ENCODE measurements around the gene MACROD2. TPM values are rescaled to one million over a fixed set of nuclear protein-coding genes. Genes with fewer than 3 reads are reported as not detected.

The MACROD2 gene
- total RNA-seq, 1 donor, result 1.3 TPM

DNA sequence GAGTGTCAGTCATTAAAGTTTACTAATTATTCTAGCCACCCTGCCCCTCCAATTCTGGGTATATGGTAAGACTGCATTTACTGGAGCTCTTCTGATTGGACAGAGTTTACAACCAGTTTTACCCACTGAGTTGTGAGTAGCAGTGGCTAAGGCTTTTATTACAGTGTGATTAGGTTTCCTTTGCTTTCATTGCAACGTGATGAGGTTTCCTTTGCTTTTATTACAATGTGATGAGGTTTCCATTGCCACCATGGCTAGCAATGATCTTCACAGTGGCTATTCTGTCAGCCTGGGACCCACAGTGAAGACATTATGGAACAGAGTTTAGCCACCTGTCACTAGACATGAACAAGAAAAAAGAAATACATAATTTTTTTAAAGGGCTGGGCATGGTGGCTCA is 1052.3 kb downstream of the MACROD2 start:
- TF ChIP-seq, protein P1, sequence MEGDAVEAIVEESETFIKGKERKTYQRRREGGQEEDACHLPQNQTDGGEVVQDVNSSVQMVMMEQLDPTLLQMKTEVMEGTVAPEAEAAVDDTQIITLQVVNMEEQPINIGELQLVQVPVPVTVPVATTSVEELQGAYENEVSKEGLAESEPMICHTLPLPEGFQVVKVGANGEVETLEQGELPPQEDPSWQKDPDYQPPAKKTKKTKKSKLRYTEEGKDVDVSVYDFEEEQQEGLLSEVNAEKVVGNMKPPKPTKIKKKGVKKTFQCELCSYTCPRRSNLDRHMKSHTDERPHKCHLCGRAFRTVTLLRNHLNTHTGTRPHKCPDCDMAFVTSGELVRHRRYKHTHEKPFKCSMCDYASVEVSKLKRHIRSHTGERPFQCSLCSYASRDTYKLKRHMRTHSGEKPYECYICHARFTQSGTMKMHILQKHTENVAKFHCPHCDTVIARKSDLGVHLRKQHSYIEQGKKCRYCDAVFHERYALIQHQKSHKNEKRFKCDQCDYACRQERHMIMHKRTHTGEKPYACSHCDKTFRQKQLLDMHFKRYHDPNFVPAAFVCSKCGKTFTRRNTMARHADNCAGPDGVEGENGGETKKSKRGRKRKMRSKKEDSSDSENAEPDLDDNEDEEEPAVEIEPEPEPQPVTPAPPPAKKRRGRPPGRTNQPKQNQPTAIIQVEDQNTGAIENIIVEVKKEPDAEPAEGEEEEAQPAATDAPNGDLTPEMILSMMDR (IDR thresholded peaks at IDR 0.05; ENCODE audit: insufficient read depth, low read length), result no peak
- H3K4me3 ChIP-seq (ENCODE audit: low read depth, low read length), result no peak overlapping the region
- DNase-seq (ENCODE audit: low read depth), result no peak

DNA sequence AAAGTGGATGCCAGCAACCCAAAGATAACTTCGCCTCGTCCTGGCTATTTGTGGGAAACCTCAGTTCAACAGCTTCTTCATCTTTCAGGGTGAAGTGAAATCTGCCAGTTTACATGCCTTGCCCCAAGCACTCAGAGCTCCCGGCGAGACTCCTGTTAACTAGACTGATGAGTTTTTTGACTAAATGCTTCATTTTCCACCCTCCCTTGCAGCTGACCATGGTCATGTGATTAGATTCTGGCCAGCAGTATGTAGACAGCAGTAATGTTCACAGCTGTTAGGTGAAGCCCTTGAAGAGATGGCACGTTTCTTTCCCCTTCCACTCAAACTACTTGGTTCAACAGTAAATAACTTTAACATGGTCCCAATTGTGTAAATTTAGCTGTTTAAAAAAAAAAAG is 1060.9 kb downstream of the MACROD2 start:
- no peak for DNase-seq (ENCODE audit: low read depth)
- TF ChIP-seq, protein P1 (IDR thresholded peaks at IDR 0.05; ENCODE audit: insufficient read depth, low read length), result no peak
- no peak overlapping the region for H3K4me3 ChIP-seq (ENCODE audit: low read depth, low read length)

DNA sequence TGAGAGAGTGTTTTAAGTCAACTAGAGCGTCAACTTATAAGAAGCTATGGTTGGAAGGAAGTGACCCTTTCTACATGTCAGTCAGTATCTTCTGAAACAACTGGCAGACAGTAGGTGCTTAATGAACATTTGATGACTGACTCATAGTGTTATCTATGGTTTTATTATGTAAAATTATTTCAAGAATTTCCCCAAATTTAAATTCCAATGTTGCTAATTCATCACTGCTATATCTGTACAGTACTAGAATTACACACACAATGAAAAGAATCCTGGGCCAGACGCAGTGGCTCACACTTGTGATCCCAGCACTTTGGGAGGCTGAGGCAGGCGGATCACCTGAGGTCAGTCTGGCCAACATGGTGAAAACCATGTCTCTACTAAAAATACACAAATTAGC is 1063.5 kb downstream of the MACROD2 start:
- H3K4me3 ChIP-seq (ENCODE audit: low read depth, low read length), result no peak overlapping the region
- TF ChIP-seq, protein P1 (IDR thresholded peaks at IDR 0.05; ENCODE audit: insufficient read depth, low read length), result no peak
- no peak for DNase-seq (ENCODE audit: low read depth)

DNA sequence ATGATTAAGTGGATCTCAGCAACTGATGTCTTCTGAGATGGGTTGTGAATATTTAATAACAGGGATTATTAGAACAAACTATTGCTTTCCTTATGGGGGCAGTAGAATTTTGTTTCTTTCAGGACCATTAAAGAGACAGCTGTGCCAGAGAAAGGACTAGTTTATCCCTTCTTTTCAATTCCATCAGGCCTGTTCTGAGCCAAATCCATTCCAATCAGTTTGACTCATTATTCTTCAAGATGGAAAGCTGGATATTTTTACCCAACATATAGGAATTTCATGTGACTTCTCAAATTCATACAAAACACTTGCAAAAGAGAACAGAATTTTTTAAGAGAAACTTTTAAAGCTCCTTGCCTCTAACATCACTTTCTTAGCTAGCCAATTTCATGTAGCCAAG is 1064.1 kb downstream of the MACROD2 start:
- no peak for DNase-seq (ENCODE audit: low read depth)
- H3K4me3 ChIP-seq (ENCODE audit: low read depth, low read length), result no peak overlapping the region
- TF ChIP-seq, protein P1 (IDR thresholded peaks at IDR 0.05; ENCODE audit: insufficient read depth, low read length), result no peak

DNA sequence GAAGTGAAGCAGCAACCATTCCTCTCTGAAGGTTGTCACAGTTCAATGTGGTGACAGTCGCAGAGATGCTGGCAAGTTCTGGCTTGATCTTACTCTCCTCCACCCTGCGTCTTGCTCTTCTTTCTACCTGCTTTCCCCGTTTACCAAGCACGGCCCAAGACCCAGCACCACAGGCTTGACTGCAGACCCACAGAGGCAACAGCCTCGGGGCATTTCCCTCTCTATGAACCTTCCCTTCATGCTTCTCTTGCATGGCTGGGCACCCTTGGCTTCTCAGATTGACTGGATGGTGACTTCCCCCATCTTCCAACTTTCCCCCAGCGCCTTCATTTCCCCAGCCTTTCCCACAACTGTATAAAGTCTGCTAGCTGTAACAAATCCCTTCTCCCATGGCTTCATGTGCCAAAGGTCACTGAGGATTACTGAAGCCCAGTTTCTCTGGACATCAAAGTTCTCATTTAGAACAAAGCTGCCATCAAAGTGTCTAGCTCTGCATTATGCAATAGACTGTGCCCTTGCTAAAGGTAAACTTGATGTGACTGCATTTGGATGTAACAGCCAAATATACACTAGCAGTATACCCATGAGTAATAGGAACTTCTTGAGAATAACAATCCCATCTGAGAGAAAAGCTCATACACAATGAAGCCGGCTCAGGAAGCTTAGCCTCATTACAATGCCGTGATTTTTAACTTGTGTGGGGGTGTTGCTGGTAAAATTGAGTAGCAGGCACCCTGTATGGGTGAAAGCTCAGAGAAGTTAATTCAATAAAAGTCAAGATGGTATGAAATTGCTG is 1065.1 kb downstream of the MACROD2 start:
- TF ChIP-seq, protein P1 (IDR thresholded peaks at IDR 0.05; ENCODE audit: insufficient read depth, low read length), result no peak
- H3K4me3 ChIP-seq (ENCODE audit: low read depth, low read length), result no peak overlapping the region
- DNase-seq (ENCODE audit: low read depth), result no peak

DNA sequence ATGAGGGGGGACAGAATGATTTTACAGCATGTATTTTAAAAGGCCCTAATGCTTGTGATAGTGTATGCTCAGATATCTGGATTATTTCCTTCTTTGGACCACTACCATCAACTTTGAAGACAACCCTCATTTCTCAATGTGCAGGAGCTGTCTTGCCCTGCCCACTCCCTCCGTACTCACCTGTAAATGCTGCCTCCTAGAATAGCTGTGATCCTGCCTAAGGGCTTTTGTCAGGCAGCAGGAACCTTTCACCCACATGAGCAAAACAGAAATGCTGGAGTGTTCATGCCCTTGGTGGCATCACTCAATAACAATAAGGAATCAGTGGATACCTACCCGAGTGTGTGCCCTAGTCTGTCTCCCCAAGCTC is 1065.7 kb downstream of the MACROD2 start:
- no peak overlapping the region for H3K4me3 ChIP-seq (ENCODE audit: low read depth, low read length)
- TF ChIP-seq, protein P1 (IDR thresholded peaks at IDR 0.05; ENCODE audit: insufficient read depth, low read length), result no peak
- DNase-seq (ENCODE audit: low read depth), result no peak

DNA sequence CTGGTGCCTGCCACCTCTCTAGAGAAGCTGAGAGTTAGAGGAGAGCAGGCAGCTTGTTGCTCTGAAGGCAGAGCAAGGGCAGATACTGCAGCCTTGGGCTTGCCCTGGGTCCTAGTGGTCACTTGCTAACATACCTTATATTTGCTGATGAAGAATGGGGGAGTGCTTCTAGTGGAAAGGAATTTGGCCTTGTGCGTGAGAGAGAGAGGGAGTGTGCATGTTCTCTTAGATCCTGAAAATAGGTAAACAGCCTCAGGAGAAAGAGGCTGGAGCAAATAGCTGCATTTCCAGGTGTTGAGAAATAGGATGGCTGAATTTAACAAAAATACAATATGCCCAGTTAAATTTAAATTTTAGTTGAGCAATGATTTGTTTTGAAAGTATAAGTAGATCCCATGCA is 1066.6 kb downstream of the MACROD2 start:
- TF ChIP-seq, protein P1 (IDR thresholded peaks at IDR 0.05; ENCODE audit: insufficient read depth, low read length), result no peak
- no peak for DNase-seq (ENCODE audit: low read depth)
- H3K4me3 ChIP-seq (ENCODE audit: low read depth, low read length), result no peak overlapping the region
